Astrocyte of the cerebellum (primary cell): ENCODE measurements around the gene CYTH1.
"Not testable (repeated sequence)": the region's sequence is repeated elsewhere in the genome, so short reads cannot be mapped to it uniquely, and the experiment has no call there.

ENCODE experiments used
- DNase-seq: peaks from one replicate; pipeline ENCODE4 v3.0.0-alpha.2; 2011; ENCODE audit warnings: low read depth
- H3K4me3 ChIP-seq: 2 replicates; pipeline ENCODE4 v1.5.1; 2011; ENCODE audit warnings: mild to moderate bottlenecking, low read depth, low read length, moderate library complexity
- in situ Hi-C: cut with HindIII; loops from 2 replicates; pipeline ENCODE4 v1.10.0; 2017; ENCODE audit warnings: low sequenced_read_pairs
- TF ChIP-seq, protein P1 (sequence below): IDR thresholded peaks from 2 replicates; pipeline ENCODE4 v1.5.1; 2012; ENCODE audit warnings: low read length, low read depth, moderate library complexity, mild to moderate bottlenecking; ENCODE audit errors: missing control alignments

Gene CYTH1

DNA sequence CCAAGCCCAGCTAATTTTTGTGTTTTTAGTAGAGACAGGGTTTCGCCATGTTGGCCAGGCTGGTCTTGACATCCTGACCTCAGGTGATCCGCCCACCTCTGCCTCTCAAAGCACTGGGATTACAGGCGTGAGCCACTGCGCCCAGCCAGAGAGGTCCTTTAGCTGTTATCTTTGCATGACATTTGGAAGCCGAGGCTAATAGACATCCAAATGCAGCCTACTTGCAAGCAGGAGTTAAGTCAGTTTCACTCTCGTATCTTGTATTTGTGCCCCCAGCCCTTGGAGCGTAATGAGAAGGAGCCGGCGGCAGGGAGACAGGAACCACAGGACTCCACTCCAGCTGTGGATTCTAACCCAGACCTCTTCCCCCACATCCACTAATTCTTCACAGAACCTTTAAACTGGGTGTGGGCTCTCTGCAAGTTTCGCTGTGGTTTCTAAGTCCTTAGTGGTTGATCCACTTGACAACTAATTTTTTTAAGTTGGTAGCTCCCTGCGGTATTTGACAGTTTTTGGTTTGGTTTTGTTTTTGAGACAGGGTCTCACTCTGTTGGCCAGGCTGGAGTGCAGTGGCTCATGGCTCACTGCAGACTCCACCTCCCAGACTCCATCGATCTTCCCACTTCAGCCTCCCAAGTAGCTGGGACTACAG, 3.1 kb upstream of the CYTH1 start:
- H3K4me3 ChIP-seq = no peak overlapping the region
- DNase-seq = no peak
- TF ChIP-seq, protein P1, sequence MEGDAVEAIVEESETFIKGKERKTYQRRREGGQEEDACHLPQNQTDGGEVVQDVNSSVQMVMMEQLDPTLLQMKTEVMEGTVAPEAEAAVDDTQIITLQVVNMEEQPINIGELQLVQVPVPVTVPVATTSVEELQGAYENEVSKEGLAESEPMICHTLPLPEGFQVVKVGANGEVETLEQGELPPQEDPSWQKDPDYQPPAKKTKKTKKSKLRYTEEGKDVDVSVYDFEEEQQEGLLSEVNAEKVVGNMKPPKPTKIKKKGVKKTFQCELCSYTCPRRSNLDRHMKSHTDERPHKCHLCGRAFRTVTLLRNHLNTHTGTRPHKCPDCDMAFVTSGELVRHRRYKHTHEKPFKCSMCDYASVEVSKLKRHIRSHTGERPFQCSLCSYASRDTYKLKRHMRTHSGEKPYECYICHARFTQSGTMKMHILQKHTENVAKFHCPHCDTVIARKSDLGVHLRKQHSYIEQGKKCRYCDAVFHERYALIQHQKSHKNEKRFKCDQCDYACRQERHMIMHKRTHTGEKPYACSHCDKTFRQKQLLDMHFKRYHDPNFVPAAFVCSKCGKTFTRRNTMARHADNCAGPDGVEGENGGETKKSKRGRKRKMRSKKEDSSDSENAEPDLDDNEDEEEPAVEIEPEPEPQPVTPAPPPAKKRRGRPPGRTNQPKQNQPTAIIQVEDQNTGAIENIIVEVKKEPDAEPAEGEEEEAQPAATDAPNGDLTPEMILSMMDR = no peak
- in situ Hi-C loops = no loop called here

DNA sequence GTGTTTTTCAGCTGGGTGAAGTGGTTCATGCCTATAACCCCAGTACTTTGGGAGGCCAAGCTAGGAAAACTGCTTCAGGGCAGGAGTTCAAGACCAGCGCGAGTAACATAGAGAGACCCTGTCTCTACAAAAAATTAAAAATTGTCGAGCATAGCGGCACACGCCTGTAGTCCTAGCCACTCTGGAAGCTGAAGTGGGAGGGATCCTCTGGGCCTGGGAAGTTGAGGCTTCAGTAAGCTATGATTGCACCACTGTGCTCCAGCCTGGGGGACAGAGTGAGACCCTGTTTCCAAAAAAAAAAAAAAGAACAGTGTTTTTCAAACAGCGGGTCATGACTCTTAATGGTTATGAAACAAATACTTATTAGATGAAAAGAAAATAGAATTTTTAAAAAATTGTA, 2.3 kb upstream of the CYTH1 start:
- TF ChIP-seq, protein P1 = no peak
- in situ Hi-C loops = no loop called here

DNA sequence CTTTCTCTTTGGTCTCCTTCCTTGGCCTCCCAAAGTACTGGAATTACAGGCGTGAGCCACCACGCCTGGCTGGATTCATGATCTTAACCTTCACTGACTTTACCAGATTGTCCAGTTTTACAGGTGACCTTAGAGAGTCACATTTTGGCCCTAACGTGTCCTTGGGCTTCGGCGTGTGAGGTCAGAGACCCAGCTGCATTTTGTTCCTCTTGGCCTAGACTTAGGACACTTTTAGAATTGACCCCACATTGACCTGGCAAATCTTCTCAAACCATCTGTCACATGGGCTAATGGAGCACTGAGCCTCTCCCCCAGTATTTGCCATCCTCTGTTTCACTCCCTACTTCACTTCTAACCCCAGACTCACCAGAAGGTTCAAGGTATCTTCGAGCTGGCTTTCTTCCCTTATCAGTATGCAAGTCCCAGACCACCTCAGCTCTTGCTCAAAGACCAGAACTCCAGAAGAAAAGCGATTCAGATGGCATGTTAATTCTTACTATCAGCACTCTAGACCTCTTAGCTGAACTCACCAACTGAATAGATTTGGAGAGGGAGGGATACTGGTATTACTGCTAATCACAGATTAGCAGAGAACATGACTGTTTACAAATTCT, 1.7 kb upstream of the CYTH1 start:
- in situ Hi-C loops = no loop called here
- H3K4me3 ChIP-seq = no peak overlapping the region
- TF ChIP-seq, protein P1 = no peak
- DNase-seq = no peak

More for the DNA sequence above, 2.3 kb upstream of the CYTH1 start:
- H3K4me3 ChIP-seq = no peak overlapping the region
- no peak for DNase-seq

DNA sequence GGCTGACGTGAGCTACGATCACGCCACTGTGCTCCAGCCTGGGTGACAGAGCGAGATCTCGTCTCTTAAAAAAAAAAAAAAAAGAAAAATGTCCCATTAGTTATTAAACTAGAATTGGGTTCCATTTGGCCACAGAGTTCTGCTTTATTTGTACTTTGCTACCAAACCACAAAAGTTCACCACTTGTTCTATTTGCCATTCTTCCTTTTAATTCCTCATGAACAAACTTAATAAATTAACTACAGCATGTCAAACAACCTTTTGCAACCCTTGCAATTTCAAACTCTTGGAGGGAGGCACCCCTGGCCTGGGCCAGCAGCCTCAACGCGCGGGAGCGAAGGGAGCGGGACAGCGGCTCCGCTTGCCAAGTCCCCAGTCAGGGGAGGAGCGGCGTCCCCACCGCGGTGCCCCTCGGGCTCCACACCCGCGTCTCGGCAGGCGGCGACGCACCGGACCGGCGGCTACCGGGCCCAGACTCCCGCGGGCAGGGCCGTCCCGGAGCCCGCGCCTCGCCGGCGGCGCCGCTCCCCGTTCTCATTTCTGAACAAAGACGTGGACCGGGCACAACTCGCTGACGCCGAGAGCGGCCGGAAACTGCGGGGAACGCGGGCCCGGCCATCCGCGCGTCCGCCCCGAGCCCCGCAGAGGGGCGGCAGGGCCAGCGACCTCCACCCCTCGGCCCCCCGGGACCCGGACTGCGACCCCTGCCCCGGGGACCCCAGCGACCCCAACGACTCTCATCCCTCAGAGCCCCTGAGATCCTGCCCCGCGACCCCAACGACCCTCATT, 775 bp downstream of the CYTH1 start:
- in situ Hi-C loops = no loop called here
- DNase-seq = no peak
- TF ChIP-seq, protein P1 = no peak
- peak overlapping the region; percentile 71 for H3K4me3 ChIP-seq

DNA sequence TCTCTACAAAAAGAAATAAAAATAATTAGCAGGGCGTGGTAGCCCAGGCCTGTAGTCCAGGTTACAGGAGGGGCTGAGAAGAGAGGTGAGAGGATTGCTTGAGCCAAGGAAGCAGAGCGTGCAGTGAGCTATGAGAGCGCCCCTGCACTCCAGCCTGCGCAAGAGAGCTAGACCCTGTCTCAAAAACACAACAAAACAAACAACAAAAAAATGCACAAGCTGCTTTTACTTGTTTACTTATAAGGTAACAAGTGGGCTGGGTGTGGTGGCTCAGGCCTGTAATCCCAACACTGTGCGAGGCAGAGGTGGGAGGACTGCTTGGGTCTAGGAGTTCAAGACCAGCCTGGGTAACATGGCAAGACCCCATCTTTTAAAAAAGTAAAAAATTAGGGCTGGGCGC, 1.7 kb downstream of the CYTH1 start:
- in situ Hi-C loops = no loop called here
- peak overlapping the region; percentile 71 for H3K4me3 ChIP-seq
- no peak for DNase-seq
- TF ChIP-seq, protein P1 = no peak

DNA sequence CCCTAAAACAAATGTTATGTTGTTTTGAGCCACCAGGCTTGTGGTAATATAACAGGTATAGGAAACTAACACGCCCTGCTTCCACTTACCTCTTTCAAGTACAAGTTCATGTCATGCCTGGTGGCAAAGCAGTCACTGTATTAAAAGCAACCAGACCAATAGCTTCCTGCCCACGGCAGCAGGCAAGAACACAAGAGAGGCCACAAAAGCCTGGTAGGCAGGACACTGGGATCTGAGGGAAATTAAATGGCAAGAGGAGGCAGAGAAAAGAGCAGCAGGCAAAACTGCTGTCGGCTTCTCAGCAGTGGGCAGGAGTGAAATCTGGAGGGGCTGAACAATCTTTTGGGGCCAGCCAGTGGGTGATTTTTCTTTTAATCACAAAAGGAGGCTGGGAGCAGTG, 2.2 kb downstream of the CYTH1 start:
- TF ChIP-seq, protein P1 = no peak
- no peak for DNase-seq
- in situ Hi-C loops = no loop called here
- H3K4me3 ChIP-seq = no peak overlapping the region

DNA sequence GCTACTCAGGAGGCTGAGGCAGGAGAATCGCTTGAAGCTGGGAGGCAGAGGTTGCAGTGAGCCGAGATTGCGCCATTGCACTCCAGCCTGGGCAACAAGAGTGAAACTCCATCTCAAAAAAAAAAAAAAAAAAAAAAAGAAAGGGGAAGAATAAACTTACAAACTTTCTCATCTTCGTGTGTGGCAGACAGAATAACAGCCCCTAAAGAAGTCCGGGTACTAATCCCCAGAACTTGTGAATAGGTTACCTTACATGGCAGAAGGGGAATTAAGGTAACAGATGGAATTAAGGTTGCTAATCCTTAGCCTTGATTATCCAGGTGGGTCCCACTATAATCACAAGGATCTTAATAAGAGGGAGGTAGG, 2.8 kb downstream of the CYTH1 start:
- in situ Hi-C loops, DNase-seq, H3K4me3 ChIP-seq: not testable (repeated sequence)
